ENCODE results near the gene OR2A42. TPM values are rescaled to one million over a fixed set of nuclear protein-coding genes. Genes with fewer than 3 reads are reported as not detected.
"Not testable (repeated sequence)": the region's sequence is repeated elsewhere in the genome, so short reads cannot be mapped to it uniquely, and the experiment has no call there.

OR2A42 gene
- total RNA-seq, 3 donors from 2014 or later (not counting 1 experiment from before 2014, with no cell fraction given): not detected

GRCh38 chr7:144198934-144199333 is 40.5 kb downstream of the OR2A42 start:
- not testable (repeated sequence) for H3K4me1 ChIP-seq (ENCODE audit: control insufficient read depth, insufficient read depth, low read length)
- 0% methylated on average over 1 of the region's 4 CpGs for WGBS (ENCODE audit: insufficient coverage)

GRCh38 chr7:144195212-144195872 is 44.1 kb downstream of the OR2A42 start, which contains the start of gene ARHGEF35:
Gene ARHGEF35 (minus strand): TSS chr7:144195833. CDS start chr7:144188383, 7,450 bp downstream.
- H3K27me3 ChIP-seq (ENCODE audit: control insufficient read depth, insufficient read depth, low read length); H3K9me3 Mint-ChIP-seq; H3K4me3 ChIP-seq (ENCODE audit: low read length); H3K27ac Mint-ChIP-seq; H3K36me3 Mint-ChIP-seq; H3K4me1 Mint-ChIP-seq; H3K36me3 ChIP-seq (ENCODE audit: control insufficient read depth, insufficient read depth, low read length); H3K27me3 Mint-ChIP-seq (ENCODE audit: low read depth in 2 of 2); H3K4me1 ChIP-seq (ENCODE audit: control insufficient read depth, insufficient read depth, low read length); H3K27ac ChIP-seq (ENCODE audit: low read length); H3K9me3 ChIP-seq (ENCODE audit: control insufficient read depth, insufficient read depth, low read length); DNase-seq; intact Hi-C loops (cut with micrococcal nuclease): not testable (repeated sequence)
- no CpG with 5 or more reads among the region's 51 CpGs for WGBS (ENCODE audit: insufficient coverage)
- ATAC-seq: peak; percentile 33 to 57 (median 42)
- H3K4me3 Mint-ChIP-seq: peak within 1 kb of the TSS; percentile 73

More at GRCh38 chr7:144198934-144199333, 40.5 kb downstream of the OR2A42 start:
- H3K27me3 Mint-ChIP-seq (ENCODE audit: low read depth in 2 of 2); H3K9me3 ChIP-seq (ENCODE audit: control insufficient read depth, insufficient read depth, low read length); H3K9me3 Mint-ChIP-seq; H3K4me3 ChIP-seq (ENCODE audit: low read length); H3K27ac ChIP-seq (ENCODE audit: low read length); H3K36me3 Mint-ChIP-seq; intact Hi-C loops (cut with micrococcal nuclease); DNase-seq; H3K4me1 Mint-ChIP-seq; H3K27ac Mint-ChIP-seq; ATAC-seq; H3K4me3 Mint-ChIP-seq; H3K27me3 ChIP-seq (ENCODE audit: control insufficient read depth, insufficient read depth, low read length); H3K36me3 ChIP-seq (ENCODE audit: control insufficient read depth, insufficient read depth, low read length): not testable (repeated sequence)

GRCh38 chr7:144194453-144194852 is 45.0 kb downstream of the OR2A42 start:
- H3K4me1 ChIP-seq (ENCODE audit: control insufficient read depth, insufficient read depth, low read length); H3K36me3 Mint-ChIP-seq; H3K9me3 ChIP-seq (ENCODE audit: control insufficient read depth, insufficient read depth, low read length); H3K27me3 ChIP-seq (ENCODE audit: control insufficient read depth, insufficient read depth, low read length); H3K4me3 Mint-ChIP-seq; intact Hi-C loops (cut with micrococcal nuclease); ATAC-seq; DNase-seq; H3K36me3 ChIP-seq (ENCODE audit: control insufficient read depth, insufficient read depth, low read length); H3K4me3 ChIP-seq (ENCODE audit: low read length); H3K27me3 Mint-ChIP-seq (ENCODE audit: low read depth in 2 of 2); H3K9me3 Mint-ChIP-seq; H3K27ac Mint-ChIP-seq; H3K27ac ChIP-seq (ENCODE audit: low read length); H3K4me1 Mint-ChIP-seq: not testable (repeated sequence)
- no CpG with 5 or more reads among the region's 6 CpGs for WGBS (ENCODE audit: insufficient coverage)

GRCh38 chr7:144193782-144194181 is 45.6 kb downstream of the OR2A42 start:
- H3K36me3 Mint-ChIP-seq; H3K4me1 Mint-ChIP-seq; H3K4me1 ChIP-seq (ENCODE audit: control insufficient read depth, insufficient read depth, low read length); H3K4me3 Mint-ChIP-seq; H3K27ac ChIP-seq (ENCODE audit: low read length); H3K9me3 Mint-ChIP-seq; H3K36me3 ChIP-seq (ENCODE audit: control insufficient read depth, insufficient read depth, low read length); H3K27me3 Mint-ChIP-seq (ENCODE audit: low read depth in 2 of 2); DNase-seq; H3K4me3 ChIP-seq (ENCODE audit: low read length); H3K9me3 ChIP-seq (ENCODE audit: control insufficient read depth, insufficient read depth, low read length); H3K27me3 ChIP-seq (ENCODE audit: control insufficient read depth, insufficient read depth, low read length); H3K27ac Mint-ChIP-seq; intact Hi-C loops (cut with micrococcal nuclease): not testable (repeated sequence)
- no CpG with 5 or more reads among the region's 11 CpGs for WGBS (ENCODE audit: insufficient coverage)
- peak; percentile 65 to 76 (median 70) for ATAC-seq

- H3K4me3 Mint-ChIP-seq; DNase-seq; H3K27ac ChIP-seq (ENCODE audit: low read length); H3K27me3 Mint-ChIP-seq (ENCODE audit: low read depth in 2 of 2); H3K4me3 ChIP-seq (ENCODE audit: low read length); H3K27ac Mint-ChIP-seq; H3K27me3 ChIP-seq (ENCODE audit: control insufficient read depth, insufficient read depth, low read length); H3K36me3 ChIP-seq (ENCODE audit: control insufficient read depth, insufficient read depth, low read length); intact Hi-C loops (cut with micrococcal nuclease); H3K36me3 Mint-ChIP-seq; H3K9me3 Mint-ChIP-seq; H3K4me1 ChIP-seq (ENCODE audit: control insufficient read depth, insufficient read depth, low read length); H3K9me3 ChIP-seq (ENCODE audit: control insufficient read depth, insufficient read depth, low read length); H3K4me1 Mint-ChIP-seq: not testable (repeated sequence)
- WGBS (ENCODE audit: insufficient coverage): no CpG with 5 or more reads among the region's 3 CpGs
- peak in 2 of 3 donors; percentile 12 to 17 for ATAC-seq
Observed at GRCh38 chr7:144188578-144189171, 50.7 kb downstream of the OR2A42 start.

GRCh38 chr7:144187848-144188247 is 51.6 kb downstream of the OR2A42 start:
- H3K4me3 Mint-ChIP-seq; H3K27ac ChIP-seq (ENCODE audit: low read length); DNase-seq; H3K4me1 ChIP-seq (ENCODE audit: control insufficient read depth, insufficient read depth, low read length); ATAC-seq; H3K27me3 Mint-ChIP-seq (ENCODE audit: low read depth in 2 of 2); H3K4me3 ChIP-seq (ENCODE audit: low read length); H3K27ac Mint-ChIP-seq; H3K36me3 Mint-ChIP-seq; H3K9me3 ChIP-seq (ENCODE audit: control insufficient read depth, insufficient read depth, low read length); H3K4me1 Mint-ChIP-seq; H3K9me3 Mint-ChIP-seq; H3K36me3 ChIP-seq (ENCODE audit: control insufficient read depth, insufficient read depth, low read length); intact Hi-C loops (cut with micrococcal nuclease); H3K27me3 ChIP-seq (ENCODE audit: control insufficient read depth, insufficient read depth, low read length): not testable (repeated sequence)
- no CpG with 5 or more reads among the region's 5 CpGs for WGBS (ENCODE audit: insufficient coverage)

GRCh38 chr7:144183166-144183565 is 56.2 kb downstream of the OR2A42 start, which contains the start of gene CTAGE4:
Gene CTAGE4 (plus strand): TSS chr7:144183466. CDS start chr7:144183504, 38 bp downstream.
- H3K4me3 Mint-ChIP-seq; H3K4me3 ChIP-seq (ENCODE audit: low read length); H3K36me3 Mint-ChIP-seq; H3K9me3 ChIP-seq (ENCODE audit: control insufficient read depth, insufficient read depth, low read length); H3K36me3 ChIP-seq (ENCODE audit: control insufficient read depth, insufficient read depth, low read length); H3K27ac Mint-ChIP-seq; H3K4me1 Mint-ChIP-seq; H3K27me3 Mint-ChIP-seq (ENCODE audit: low read depth in 2 of 2); H3K27ac ChIP-seq (ENCODE audit: low read length); H3K4me1 ChIP-seq (ENCODE audit: control insufficient read depth, insufficient read depth, low read length); H3K27me3 ChIP-seq (ENCODE audit: control insufficient read depth, insufficient read depth, low read length); H3K9me3 Mint-ChIP-seq; intact Hi-C loops (cut with micrococcal nuclease); ATAC-seq; DNase-seq: not testable (repeated sequence)
- no CpG with 5 or more reads among the region's 19 CpGs for WGBS (ENCODE audit: insufficient coverage)

- WGBS (ENCODE audit: insufficient coverage): no CpG with 5 or more reads among the region's 2 CpGs
- H3K4me3 ChIP-seq (ENCODE audit: low read length); H3K9me3 Mint-ChIP-seq; H3K4me3 Mint-ChIP-seq; intact Hi-C loops (cut with micrococcal nuclease); H3K36me3 Mint-ChIP-seq; H3K36me3 ChIP-seq (ENCODE audit: control insufficient read depth, insufficient read depth, low read length); H3K27ac Mint-ChIP-seq; ATAC-seq; DNase-seq; H3K27ac ChIP-seq (ENCODE audit: low read length); H3K27me3 ChIP-seq (ENCODE audit: control insufficient read depth, insufficient read depth, low read length); H3K9me3 ChIP-seq (ENCODE audit: control insufficient read depth, insufficient read depth, low read length); H3K4me1 ChIP-seq (ENCODE audit: control insufficient read depth, insufficient read depth, low read length); H3K4me1 Mint-ChIP-seq: not testable (repeated sequence)
- peaks cover 7 to 16% of the 10 kb centered on the region in 2 donors for H3K27me3 Mint-ChIP-seq (ENCODE audit: low read depth in 2 of 2)
Observed at GRCh38 chr7:144179165-144179479, 60.3 kb downstream of the OR2A42 start.

Data from natural killer cell (primary cell).